GM12878 (cell line): ENCODE data around the gene GSTM5. TPM values are rescaled to one million over a fixed set of nuclear protein-coding genes. Genes with fewer than 3 reads are reported as not detected.

ENCODE experiments used
- ATAC-seq: fragments of 200-7000 bp; cut with Tn5 transposase; 3 replicates; pipeline ENCODE4 v1.9.1; 2020; ENCODE audit warnings: mild to moderate bottlenecking, moderate library complexity
- BruUV-seq: library from RNA; stranded (reverse); fragments of 400-500 nt; replicated peaks from 2 replicates; lab custom pipeline; 2021; lab: Mats Ljungman, UMichigan
- CTCF ChIA-PET: fragments of 300-600 bp; sonication (Branson Sonifier 250); formaldehyde crosslinking; extraction: SDS; loops from one replicate; lab custom pipeline; 2021; ENCODE audit warnings: inconsistent platforms; lab: Yijun Ruan, JAX
- POLR2A ChIA-PET: fragments of 350-600 bp; formaldehyde crosslinking; extraction: SDS; loops from one replicate; lab custom pipeline; 2021; ENCODE audit warnings: inconsistent platforms; lab: Charles Lee
- RAD21 ChIA-PET: fragments of 300-600 bp; sonication (Branson Sonifier 250); formaldehyde crosslinking; loops from one replicate; lab custom pipeline; 2023; ENCODE audit warnings: antibody characterized with exemption; ENCODE audit not compliant: unreplicated experiment; lab: Charles Lee
- SMC1A ChIA-PET: fragments of 300-600 bp; sonication (Branson Sonifier 250); formaldehyde crosslinking; loops from one replicate; lab custom pipeline; 2023; ENCODE audit not compliant: unreplicated experiment, uncharacterized antibody; lab: Charles Lee
- DNase-seq: peaks from one replicate; pipeline ENCODE4 v3.0.0-alpha.2; 2011; ENCODE audit warnings: low read depth, low spot score
- FAIRE-seq: peaks from 3 replicates; lab custom pipeline; 2011; peaks lifted over from hg19 to GRCh38; lab: Jason Lieb, UNC
- H2AFZ ChIP-seq: 2 replicates; pipeline ENCODE4 v1.6.0; 2011; ENCODE audit warnings: low read depth, low read length, control low read depth; ENCODE audit not compliant: control insufficient read depth
- H3K27ac ChIP-seq: 2 replicates; pipeline ENCODE4 v1.5.1; 2011; ENCODE audit warnings: control low read depth; ENCODE audit not compliant: control insufficient read depth, insufficient read depth
- H3K27me3 ChIP-seq, 2 experiments: replicated peaks in 1 of 2; 2 replicates each; pipeline versions ENCODE4 v1.6.0 to v1.6.1; 2011; ENCODE audit warnings: low read length in 1 of 2; ENCODE audit not compliant: control insufficient read depth in 2 of 2, insufficient read depth in 2 of 2
- H3K36me3 ChIP-seq, 2 experiments: 2 replicates each; pipeline ENCODE4 v1.5.1; 2011; ENCODE audit warnings: low read length in 1 of 2; ENCODE audit not compliant: control insufficient read depth in 2 of 2, insufficient read depth in 2 of 2
- H3K4me1 ChIP-seq: 2 replicates; pipeline ENCODE4 v1.6.1; 2011; ENCODE audit warnings: mild to moderate bottlenecking, low read length, moderate library complexity, mixed read lengths; ENCODE audit not compliant: control insufficient read depth, insufficient read depth
- H3K4me2 ChIP-seq: 2 replicates; pipeline ENCODE4 v1.6.0; 2011; ENCODE audit warnings: control low read depth; ENCODE audit not compliant: control insufficient read depth, insufficient read depth
- H3K4me3 ChIP-seq: fragments of 200-600 bp; sonication (generic); 2 replicates; pipeline ENCODE4 v1.5.1; 2016
- H3K79me2 ChIP-seq: 2 replicates; pipeline ENCODE4 v1.6.0; 2011; ENCODE audit warnings: low read length; ENCODE audit not compliant: control insufficient read depth, insufficient read depth
- H3K9ac ChIP-seq: 2 replicates; pipeline ENCODE4 v1.8.0; 2011; ENCODE audit warnings: low read length, control low read depth, mixed read lengths; ENCODE audit not compliant: control insufficient read depth, insufficient read depth
- H3K9me3 ChIP-seq: replicated peaks from 3 replicates; pipeline ENCODE4 v1.5.1; 2011; ENCODE audit warnings: mild to moderate bottlenecking, low read length; ENCODE audit not compliant: control insufficient read depth, insufficient read depth
- H4K20me1 ChIP-seq: 2 replicates; pipeline ENCODE4 v1.6.0; 2011; ENCODE audit not compliant: control insufficient read depth, insufficient read depth
- ASH2L ChIP-seq: fragments of 300-600, 200-600 bp; sonication (generic); IDR thresholded peaks from 2 replicates; pipeline ENCODE4 v1.6.1; 2017; ENCODE audit warnings: low read depth, mild to moderate bottlenecking, borderline replicate concordance
- BCL3 ChIP-seq: IDR thresholded peaks from 2 replicates; pipeline ENCODE4 v1.6.1; 2011; ENCODE audit warnings: borderline replicate concordance, low read depth, mild to moderate bottlenecking, moderate library complexity, low read length; ENCODE audit not compliant: insufficient read depth, poor library complexity, severe bottlenecking
- ELK1 ChIP-seq: IDR thresholded peaks from 2 replicates; pipeline ENCODE4 v1.6.1; 2012; ENCODE audit warnings: low read depth, low read length, improper control_type of control experiment
- HDAC2 ChIP-seq: fragments of 200-600 bp; sonication (generic); IDR thresholded peaks from 2 replicates; pipeline ENCODE4 v1.6.1; 2017
- MXI1 ChIP-seq: fragments of 150-350 bp; IDR thresholded peaks from 2 replicates; pipeline ENCODE4 v1.6.1; 2011; ENCODE audit warnings: low read depth, mild to moderate bottlenecking, inconsistent platforms, low read length, improper control_type of control experiment
- NFYA ChIP-seq: IDR thresholded peaks from 2 replicates; pipeline ENCODE4 v1.6.1; 2011; ENCODE audit warnings: low read depth, mild to moderate bottlenecking, low read length, improper control_type of control experiment, borderline replicate concordance
- PAX8 ChIP-seq: fragments of 450-650 bp; IDR thresholded peaks from 2 replicates; pipeline ENCODE4 v1.6.1; 2017; ENCODE audit warnings: mild to moderate bottlenecking, moderate library complexity
- POLR2AphosphoS5 ChIP-seq: IDR thresholded peaks from 2 replicates; pipeline ENCODE4 v1.6.1; 2011; ENCODE audit warnings: mild to moderate bottlenecking, low read length, inconsistent platforms
- RUNX3 ChIP-seq: IDR thresholded peaks from 2 replicates; pipeline ENCODE4 v1.6.1; 2012; ENCODE audit warnings: low read length, inconsistent platforms
- SKIL ChIP-seq: fragments of 450-650 bp; IDR thresholded peaks from 2 replicates; pipeline ENCODE4 v1.6.1; 2017; ENCODE audit warnings: mild to moderate bottlenecking, low read depth, inconsistent platforms; ENCODE audit not compliant: poor library complexity, severe bottlenecking
- SMAD1 ChIP-seq: fragments of 450-650 bp; IDR thresholded peaks from 2 replicates; pipeline ENCODE4 v1.6.1; 2018; ENCODE audit warnings: mild to moderate bottlenecking, low read depth; ENCODE audit not compliant: partially characterized antibody
- TCF3 ChIP-seq: IDR thresholded peaks from 2 replicates; pipeline ENCODE4 v1.6.1; 2012; ENCODE audit warnings: low read depth, mild to moderate bottlenecking, low read length, borderline replicate concordance; ENCODE audit not compliant: insufficient read depth
- WRNIP1 ChIP-seq: IDR thresholded peaks from 2 replicates; pipeline ENCODE4 v1.6.1; 2011; ENCODE audit warnings: low read depth, low read length, improper control_type of control experiment, borderline replicate concordance
- ZBED1 ChIP-seq: IDR thresholded peaks from 2 replicates; pipeline ENCODE4 v1.6.1; 2016; ENCODE audit warnings: borderline replicate concordance
- ZBTB11 ChIP-seq: fragments of 450-650 bp; formaldehyde crosslinking; IDR thresholded peaks from 2 replicates; pipeline ENCODE4 v1.5.0; 2022; ENCODE audit warnings: mild to moderate bottlenecking, missing genetic modification characterization
- ZNF622 ChIP-seq: fragments of 450-650 bp; IDR thresholded peaks from 2 replicates; pipeline ENCODE4 v1.6.1; 2017; ENCODE audit warnings: mild to moderate bottlenecking, inconsistent platforms
- WGBS: methylation state at CpG from one replicate; pipeline ENCODE4 v1.1.6; 2016; ENCODE audit warnings: low lambda C conversion rate; ENCODE audit not compliant: insufficient replicate concordance, insufficient coverage; ENCODE audit errors: missing lambda C conversion rate; 5-methylcytosine and 5-hydroxymethylcytosine counted together
- in situ Hi-C: fragments of 300-500 bp; cut with MboI; formaldehyde crosslinking; loops from 9 replicates; pipeline ENCODE4 v1.14.3; 2018; ENCODE audit warnings: mixed read lengths
- intact Hi-C: fragments of 100-400 bp; cut with micrococcal nuclease; formaldehyde crosslinking; loops from one replicate; pipeline ENCODE4 v1.14.2; 2022; ENCODE audit not compliant: unreplicated experiment
- polyA plus RNA-seq, 11 experiments: library from polyadenylated mRNA; depleted of rRNA in 4 of 11; unstranded in 6 of 11; stranded (reverse) in 5 of 11; fragments of >200 nt; fragmentation: Nextera tagmentation in 4 of 11; fragmentation: Illumina TruSeq in 1 of 11; extraction: Ambion mirVana in 4 of 11; extraction: Trizol in 1 of 11; gene quantifications; 1 replicate in 1 of 11; 2 replicates in 10 of 11; pipeline versions ENCODE4 v1.2.1 to v1.2.3, GENCODE V29; 2011 to 2016; ENCODE audit warnings: inconsistent platforms in 2 of 11, missing spikeins in 2 of 11, low read depth in 1 of 11
- total RNA-seq, 4 experiments: library from RNA; depleted of rRNA in 3 of 4; stranded (reverse); fragments of >200 nt in 3 of 4; fragmentation: Illumina TruSeq in 1 of 4; extraction: Trizol in 1 of 4; gene quantifications; 2 replicates each; pipeline versions ENCODE4 v1.2.1 to v1.2.3, GENCODE V29; 2013 to 2021

The GSTM5 gene
- total and polyA plus RNA-seq, 10 of the 15 experiments (the other 5 are each of a cell fraction or from before 2014, with no cell fraction given): 0.10 to 0.37 (median 0.26) TPM; not detected in 1

- ChIA-PET CTCF (interaction anchor here (1.0 kb wide), 1 partner anchor 17 kb away, joined by 3 read pairs; no protein-coding TSS in a partner anchor), POLR2A (no interaction called here), SMC1A (no interaction called here), RAD21 (no interaction called here)
- intact Hi-C loops (no loop called here), in situ Hi-C loops (no loop called here)
- Histone ChIP-seq H3K4me2 (no peak overlapping the region), H3K9ac (no peak overlapping the region), H3K79me2 (no peaks in the 10 kb centered on the region), H3K9me3 (no peaks in the 10 kb centered on the region), H3K4me3 (no peak overlapping the region), H3K27ac (no peak overlapping the region), H3K36me3 (no peaks in the 10 kb centered on the region), H4K20me1 (no peaks in the 10 kb centered on the region), H3K27me3 (peaks cover 0 to 3% of the 10 kb centered on the region in 2 experiments; a peak in 2 of 4 replicates), H3K4me1 (no peaks in the 10 kb centered on the region), H2AFZ (no peak overlapping the region)
- no TSS peak for BruUV-seq
- TF ChIP-seq TCF3: no peak
- TF ChIP-seq WRNIP1: no peak
- no peak for TF ChIP-seq SMAD1
- no peak for TF ChIP-seq HDAC2
- TF ChIP-seq RUNX3: no peak
- no peak for TF ChIP-seq SKIL
- TF ChIP-seq ZNF622: no peak
- no peak for TF ChIP-seq NFYA
- TF ChIP-seq MXI1: no peak
- no peak for TF ChIP-seq POLR2AphosphoS5
- TF ChIP-seq PAX8: no peak
- no peak for TF ChIP-seq ZBED1
- no peak for TF ChIP-seq ASH2L
- TF ChIP-seq BCL3: no peak
- no peak for TF ChIP-seq ZBTB11
- no peak for TF ChIP-seq ELK1
- 43% methylated on average over 7 of the region's 7 CpGs for WGBS
- FAIRE-seq: no peak
- DNase-seq: no peak
- no peak for ATAC-seq
Observed at GRCh38 chr1:109756848-109757521, 44.9 kb downstream of the GSTM5 start.
